ENCODE results near the gene UBC.
"Not testable (repeated sequence)": the region's sequence is repeated elsewhere in the genome, so short reads cannot be mapped to it uniquely, and the experiment has no call there.

DNA sequence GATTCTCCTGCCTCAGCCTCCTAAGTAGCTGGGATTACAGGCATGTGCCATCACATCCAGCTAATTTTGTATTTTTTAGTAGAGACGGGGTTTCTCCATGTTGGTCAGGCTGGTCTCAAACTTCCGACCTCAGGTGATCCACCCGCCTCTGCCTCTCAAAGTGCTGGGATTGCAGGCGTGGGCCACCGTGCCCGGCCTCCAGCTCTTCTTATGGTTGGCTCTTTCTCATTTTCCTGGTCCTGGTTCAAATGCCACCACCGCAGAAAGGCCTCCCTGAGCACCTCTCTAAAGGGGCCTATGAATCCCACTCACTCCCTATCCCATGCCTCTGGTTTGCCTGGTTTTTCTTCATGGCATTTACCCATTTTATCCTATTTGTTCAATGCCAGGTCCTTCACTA lies 11.3 kb upstream of the UBC start:
- TF ChIP-seq, protein P1, sequence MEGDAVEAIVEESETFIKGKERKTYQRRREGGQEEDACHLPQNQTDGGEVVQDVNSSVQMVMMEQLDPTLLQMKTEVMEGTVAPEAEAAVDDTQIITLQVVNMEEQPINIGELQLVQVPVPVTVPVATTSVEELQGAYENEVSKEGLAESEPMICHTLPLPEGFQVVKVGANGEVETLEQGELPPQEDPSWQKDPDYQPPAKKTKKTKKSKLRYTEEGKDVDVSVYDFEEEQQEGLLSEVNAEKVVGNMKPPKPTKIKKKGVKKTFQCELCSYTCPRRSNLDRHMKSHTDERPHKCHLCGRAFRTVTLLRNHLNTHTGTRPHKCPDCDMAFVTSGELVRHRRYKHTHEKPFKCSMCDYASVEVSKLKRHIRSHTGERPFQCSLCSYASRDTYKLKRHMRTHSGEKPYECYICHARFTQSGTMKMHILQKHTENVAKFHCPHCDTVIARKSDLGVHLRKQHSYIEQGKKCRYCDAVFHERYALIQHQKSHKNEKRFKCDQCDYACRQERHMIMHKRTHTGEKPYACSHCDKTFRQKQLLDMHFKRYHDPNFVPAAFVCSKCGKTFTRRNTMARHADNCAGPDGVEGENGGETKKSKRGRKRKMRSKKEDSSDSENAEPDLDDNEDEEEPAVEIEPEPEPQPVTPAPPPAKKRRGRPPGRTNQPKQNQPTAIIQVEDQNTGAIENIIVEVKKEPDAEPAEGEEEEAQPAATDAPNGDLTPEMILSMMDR (IDR thresholded peaks at IDR 0.05; ENCODE audit: insufficient read depth, low read depth, low read length), result not testable (repeated sequence)
- TF ChIP-seq EZH2 (IDR thresholded peaks at IDR 0.05; ENCODE audit: insufficient read depth, low read length), result not testable (repeated sequence)
